Breast epithelium (tissue), 4 donors: ENCODE results near the gene PCDHGC3. TPM values are rescaled to one million over a fixed set of nuclear protein-coding genes. Genes with fewer than 3 reads are reported as not detected.

Experiments
- DNase-seq, 2 donors: peaks; one replicate each; pipeline ENCODE4 v3.0.0-alpha.2; 2019; ENCODE audit warnings: low spot score in 2 of 2
- H3K27ac ChIP-seq, 2 donors: fragments of 200-600 bp; sonication (generic) in 1 of 2; one replicate each; pipeline ENCODE4 v1.5.1; 2016 to 2019; ENCODE audit warnings: mild to moderate bottlenecking in 1 of 2
- H3K27me3 ChIP-seq, 2 donors: fragments of 200-600 bp; sonication (generic) in 1 of 2; one replicate each; pipeline versions ENCODE4 v1.5.1 to v1.6.0; 2017 to 2019; ENCODE audit warnings: control low read depth in 1 of 2, mild to moderate bottlenecking in 1 of 2
- H3K36me3 ChIP-seq: fragments of 200-600 bp; one replicate; pipeline ENCODE4 v1.5.1; 2019
- H3K4me1 ChIP-seq, 2 donors: fragments of 200-600 bp; sonication (generic); one replicate each; pipeline ENCODE4 v1.5.1; 2016 to 2019; ENCODE audit warnings: control low read depth in 1 of 2
- H3K4me3 ChIP-seq, 3 donors: fragments of 200-600 bp; sonication (generic); 1 replicate in 2 of 3; 2 replicates in 1 of 3; pipeline ENCODE4 v1.5.1; 2016 to 2019; ENCODE audit warnings: mild to moderate bottlenecking in 3 of 3, moderate library complexity in 2 of 3
- H3K9me3 ChIP-seq, 2 donors: fragments of 200-600 bp; sonication (generic) in 1 of 2; one replicate each; pipeline ENCODE4 v1.5.1; 2016 to 2019; ENCODE audit warnings: control low read depth in 1 of 2
- POLR2A ChIP-seq: fragments of 450-650 bp; IDR thresholded peaks from one replicate; pipeline ENCODE4 v1.6.1; 2016; ENCODE audit warnings: antibody characterized with exemption, mild to moderate bottlenecking, moderate library complexity
- POLR2AphosphoS5 ChIP-seq, 3 donors: sonication (generic); formaldehyde crosslinking; IDR thresholded peaks; one replicate each; pipeline ENCODE4 v1.6.1; 2017; ENCODE audit warnings: antibody characterized with exemption in 3 of 3
- intact Hi-C: fragments of 100-400 bp; cut with DNase I; formaldehyde crosslinking; loops from one replicate; pipeline ENCODE4 v1.15.1; 2023; ENCODE audit warnings: low total_unique reads
- total RNA-seq, 3 donors: library from RNA; depleted of rRNA; stranded (reverse); fragments of >200 nt; gene quantifications; one replicate each; pipeline ENCODE4 v1.1.0, GENCODE V29; 2016
- TF ChIP-seq, protein P1 (sequence below), 3 donors: fragments of 450-650 bp; IDR thresholded peaks; one replicate each; pipeline ENCODE4 v1.5.1; 2016 to 2017; ENCODE audit warnings: antibody characterized with exemption in 3 of 3, mild to moderate bottlenecking in 3 of 3, moderate library complexity in 3 of 3

The PCDHGC3 gene
- total RNA-seq, 3 donors from 2014 or later, result 29.6 to 41.6 (median 35.1) TPM

DNA sequence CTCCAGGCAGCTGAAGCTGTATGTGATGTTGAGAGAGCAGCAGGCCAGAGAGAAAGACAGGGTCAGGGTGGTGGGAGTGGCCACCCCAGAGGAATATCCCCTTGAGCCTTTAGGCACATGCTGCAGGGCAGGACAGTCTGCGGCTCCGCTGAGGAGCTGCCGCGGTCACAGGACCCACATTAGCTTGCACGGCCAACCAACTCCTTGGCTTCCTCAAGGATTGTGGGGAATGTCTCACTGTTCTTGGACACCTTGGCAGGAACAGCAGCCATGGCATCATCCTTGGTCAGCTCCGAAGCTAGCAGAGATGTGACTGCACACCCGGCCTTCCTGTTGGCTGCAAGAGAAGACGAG, 40.9 kb downstream of the PCDHGC3 start:
- Histone ChIP-seq H3K27me3 (no peaks in the 10 kb centered on the region), H3K27ac (peak overlapping the region; percentile 52 to 90), H3K36me3 (no peaks in the 10 kb centered on the region), H3K4me1 (peaks cover 7 to 15% of the 10 kb centered on the region in 2 donors), H3K4me3 (no peak overlapping the region), H3K9me3 (no peaks in the 10 kb centered on the region)
- TF ChIP-seq POLR2A (no peak), POLR2AphosphoS5 (IDR thresholded peaks at IDR 0.05) (no peak)
- TF ChIP-seq, protein P1, sequence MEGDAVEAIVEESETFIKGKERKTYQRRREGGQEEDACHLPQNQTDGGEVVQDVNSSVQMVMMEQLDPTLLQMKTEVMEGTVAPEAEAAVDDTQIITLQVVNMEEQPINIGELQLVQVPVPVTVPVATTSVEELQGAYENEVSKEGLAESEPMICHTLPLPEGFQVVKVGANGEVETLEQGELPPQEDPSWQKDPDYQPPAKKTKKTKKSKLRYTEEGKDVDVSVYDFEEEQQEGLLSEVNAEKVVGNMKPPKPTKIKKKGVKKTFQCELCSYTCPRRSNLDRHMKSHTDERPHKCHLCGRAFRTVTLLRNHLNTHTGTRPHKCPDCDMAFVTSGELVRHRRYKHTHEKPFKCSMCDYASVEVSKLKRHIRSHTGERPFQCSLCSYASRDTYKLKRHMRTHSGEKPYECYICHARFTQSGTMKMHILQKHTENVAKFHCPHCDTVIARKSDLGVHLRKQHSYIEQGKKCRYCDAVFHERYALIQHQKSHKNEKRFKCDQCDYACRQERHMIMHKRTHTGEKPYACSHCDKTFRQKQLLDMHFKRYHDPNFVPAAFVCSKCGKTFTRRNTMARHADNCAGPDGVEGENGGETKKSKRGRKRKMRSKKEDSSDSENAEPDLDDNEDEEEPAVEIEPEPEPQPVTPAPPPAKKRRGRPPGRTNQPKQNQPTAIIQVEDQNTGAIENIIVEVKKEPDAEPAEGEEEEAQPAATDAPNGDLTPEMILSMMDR (IDR thresholded peaks at IDR 0.05), result no peak
- DNase-seq, result no peak
- intact Hi-C loops, result no loop called here

DNA sequence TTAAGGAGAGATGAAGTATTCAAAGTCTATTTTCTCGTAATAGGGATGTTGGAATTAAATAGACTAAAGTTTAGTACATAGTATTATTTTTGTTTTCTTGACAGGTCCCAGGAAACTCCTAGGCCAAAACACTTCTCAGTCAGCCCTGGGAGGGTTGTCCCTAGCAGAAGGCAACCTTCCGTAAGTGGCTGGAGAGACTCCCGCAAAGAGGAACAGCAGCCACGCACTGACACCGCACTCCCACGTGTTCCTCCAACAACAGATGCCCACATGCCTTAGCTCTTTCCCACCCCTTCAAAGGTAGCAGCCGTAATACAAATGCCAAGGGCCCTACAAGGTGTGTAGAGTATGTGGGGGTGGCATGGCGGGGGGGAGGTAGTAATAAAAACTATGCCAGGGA, 41.5 kb downstream of the PCDHGC3 start:
- Histone ChIP-seq H3K9me3 (no peaks in the 10 kb centered on the region), H3K4me1 (peaks cover 7 to 21% of the 10 kb centered on the region in 2 donors), H3K27me3 (no peaks in the 10 kb centered on the region), H3K27ac (peak overlapping the region in 1 of 2 donors; percentile 52), H3K4me3 (no peak overlapping the region), H3K36me3 (no peaks in the 10 kb centered on the region)
- TF ChIP-seq POLR2AphosphoS5 (IDR thresholded peaks at IDR 0.05) (no peak), POLR2A (no peak)
- TF ChIP-seq, protein P1 (IDR thresholded peaks at IDR 0.05), result no peak
- DNase-seq, result no peak
- intact Hi-C loops, result no loop called here

DNA sequence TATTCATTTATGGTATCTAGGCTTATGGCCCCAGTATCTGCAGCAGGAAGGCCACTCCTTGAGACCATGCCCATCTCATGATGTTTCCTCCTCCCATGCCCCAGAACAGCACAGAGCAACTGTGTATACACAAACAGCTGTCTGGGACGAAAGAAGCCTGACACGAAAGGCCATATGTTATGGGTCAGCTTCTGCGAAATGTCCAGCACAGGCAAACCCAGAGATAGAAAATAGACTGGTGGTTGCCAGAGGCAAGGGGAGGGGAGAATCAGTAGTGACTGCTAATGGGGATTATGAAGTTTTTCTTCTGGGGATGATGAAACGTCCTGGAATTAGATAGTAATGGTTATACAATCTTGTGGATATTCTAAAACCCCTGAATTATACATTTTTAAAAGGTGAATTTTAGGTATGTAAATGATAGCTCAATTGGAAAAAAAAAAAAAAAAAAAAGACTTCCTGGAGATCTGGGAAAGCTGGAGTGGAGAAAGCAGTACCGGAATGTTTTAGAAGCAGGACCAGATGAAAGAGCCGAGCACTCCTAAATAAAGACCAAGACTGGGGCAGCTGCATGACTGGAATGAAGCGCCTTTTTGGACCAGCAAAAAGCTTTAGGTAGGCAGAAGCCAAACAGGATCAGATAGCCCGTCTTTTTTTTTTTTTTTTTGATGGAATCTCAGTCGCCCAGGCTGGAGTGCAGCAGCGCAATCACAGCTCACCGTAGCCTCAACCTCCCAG, 42.3 kb downstream of the PCDHGC3 start:
- intact Hi-C loops, result no loop called here
- TF ChIP-seq POLR2AphosphoS5 (IDR thresholded peaks at IDR 0.05) (no peak), POLR2A (no peak)
- TF ChIP-seq, protein P1 (IDR thresholded peaks at IDR 0.05), result no peak

DNA sequence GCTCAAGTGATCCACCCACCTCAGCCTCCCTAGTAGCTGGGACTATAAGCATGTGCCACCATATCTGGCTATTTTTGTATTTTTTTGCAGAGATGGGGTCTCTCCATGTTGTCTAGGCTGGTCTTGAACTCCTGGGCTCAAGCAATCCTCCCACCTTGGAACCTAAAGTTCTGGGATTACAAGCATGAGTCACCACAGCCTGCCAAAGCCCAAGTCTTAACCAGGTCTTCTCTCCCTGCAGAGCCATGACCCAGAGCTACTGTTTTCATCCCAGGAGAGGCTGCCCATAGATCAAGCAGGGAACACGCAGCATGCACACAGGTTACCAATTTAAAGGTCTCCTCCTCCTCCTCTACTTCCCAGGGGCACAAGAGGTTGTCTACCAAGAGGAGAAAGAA, 42.9 kb downstream of the PCDHGC3 start:
- peaks cover 7 to 21% of the 10 kb centered on the region in 2 donors for H3K4me1 ChIP-seq
- intact Hi-C loops, result no loop called here

More for the DNA sequence above, 42.3 kb downstream of the PCDHGC3 start:
- Histone ChIP-seq H3K36me3 (no peaks in the 10 kb centered on the region), H3K27me3 (no peaks in the 10 kb centered on the region), H3K27ac (no peak overlapping the region), H3K4me1 (peaks cover 7 to 21% of the 10 kb centered on the region in 2 donors), H3K9me3 (no peaks in the 10 kb centered on the region), H3K4me3 (no peak overlapping the region)
- no peak for DNase-seq

More for the DNA sequence above, 42.9 kb downstream of the PCDHGC3 start:
- Histone ChIP-seq H3K27me3 (no peaks in the 10 kb centered on the region), H3K27ac (no peak overlapping the region), H3K4me3 (no peak overlapping the region), H3K36me3 (no peaks in the 10 kb centered on the region), H3K9me3 (no peaks in the 10 kb centered on the region)
- DNase-seq, result no peak
- no peak for TF ChIP-seq POLR2AphosphoS5 (IDR thresholded peaks at IDR 0.05)
- TF ChIP-seq POLR2A, result no peak
- TF ChIP-seq, protein P1 (IDR thresholded peaks at IDR 0.05), result no peak
